Kidney (tissue), 14 donors: ENCODE data around the gene PRXL2A. TPM values are rescaled to one million over a fixed set of nuclear protein-coding genes. Genes with fewer than 3 reads are reported as not detected.
A peak's percentile ranks its signal among the peaks of the same experiment; 100 is the strongest.
"Not testable (repeated sequence)": the region's sequence is repeated elsewhere in the genome, so short reads cannot be mapped to it uniquely, and the experiment has no call there.

Experiments
- DNase-seq, 5 donors: peaks; one replicate each; pipeline ENCODE4 v3.0.0-alpha.2; 2013 to 2020
- FAIRE-seq: peaks from 2 replicates; lab custom pipeline; 2012; peaks lifted over from hg19 to GRCh38; lab: Jason Lieb, UNC
- H3K27ac ChIP-seq, 2 donors: one replicate each; pipeline ENCODE4 v1.7.0; 2013; ENCODE audit warnings: low read depth in 2 of 2, low read length in 2 of 2, inconsistent platforms in 1 of 2
- H3K27me3 ChIP-seq: one replicate; pipeline ENCODE4 v1.7.1; 2013; ENCODE audit warnings: low read length, inconsistent platforms; ENCODE audit not compliant: control insufficient read depth, insufficient read depth
- H3K36me3 ChIP-seq, 3 donors: one replicate each; pipeline versions ENCODE4 v1.7.0 to v1.7.1; 2013; ENCODE audit warnings: low read length in 3 of 3, control low read depth in 1 of 3, inconsistent platforms in 1 of 3; ENCODE audit not compliant: insufficient read depth in 3 of 3, control insufficient read depth in 2 of 3
- H3K4me1 ChIP-seq, 3 donors: one replicate each; pipeline versions ENCODE4 v1.7.0 to v1.7.1; 2013; ENCODE audit warnings: low read length in 3 of 3, inconsistent platforms in 1 of 3, low read depth in 1 of 3; ENCODE audit not compliant: control insufficient read depth in 2 of 3, insufficient read depth in 2 of 3
- H3K4me3 ChIP-seq, 3 donors: one replicate each; pipeline versions ENCODE4 v1.7.0 to v1.8.1; 2013; ENCODE audit warnings: low read length in 3 of 3, control low read depth in 1 of 3, inconsistent platforms in 1 of 3
- H3K9ac ChIP-seq, 3 donors: one replicate each; pipeline versions ENCODE4 v1.7.0 to v1.7.1; 2013; ENCODE audit warnings: low read length in 3 of 3, control low read depth in 1 of 3, inconsistent platforms in 1 of 3
- H3K9me3 ChIP-seq, 3 donors: one replicate each; pipeline versions ENCODE4 v1.7.0 to v1.7.1; 2013; ENCODE audit warnings: low read length in 3 of 3, control low read depth in 1 of 3, inconsistent platforms in 1 of 3; ENCODE audit not compliant: control insufficient read depth in 2 of 3, insufficient read depth in 1 of 3
- CTCF ChIP-seq: IDR thresholded peaks from 3 replicates; pipeline ENCODE4 v1.5.1; 2012; ENCODE audit warnings: mild to moderate bottlenecking, moderate library complexity, borderline replicate concordance; ENCODE audit not compliant: insufficient read depth; ENCODE audit errors: extremely low read depth
- intact Hi-C: fragments of 100-400 bp; cut with DNase I; formaldehyde crosslinking; loops from one replicate; pipeline ENCODE4 v1.11.1; 2022
- polyA plus RNA-seq: library from polyadenylated mRNA; stranded (reverse); fragments of 350-450 nt; fragmentation: Illumina TruSeq; extraction: RNeasy Lipid Tissue Mini Kit (QIAGEN cat#74804); gene quantifications from one replicate; pipeline ENCODE4 v1.2.3, GENCODE V29; 2014; ENCODE audit warnings: low read depth, low replicate concordance; ENCODE audit not compliant: insufficient read depth
- total RNA-seq: library from RNA; stranded (reverse); fragmentation: NEBNext Ultra II Directional; extraction: Animal tissue kit (Norgen Biotek cat#: 25700); gene quantifications from one replicate; pipeline ENCODE4 v1.2.1, GENCODE V29; 2021
- donor health status: control.
- donor health status: control.
- donor health status: control.
- donor health status: control.
- donor health status: control.
- donor health status: DM: yes; HTN: yes; CAD: no.
- donor health status: Normal renal cell carcinoma (clear cell type).

Gene PRXL2A
- total and polyA plus RNA-seq, 2 donors from 2014 or later = 69.4 to 101 TPM

- Histone ChIP-seq H3K36me3 (peaks cover 0 to 14% (median 2%) of the 10 kb centered on the region in 3 donors), H3K4me3 (no peak overlapping the region), H3K27me3 (no peaks in the 10 kb centered on the region), H3K4me1 (peaks cover 0 to 34% (median 29%) of the 10 kb centered on the region in 3 donors), H3K27ac (peak overlapping the region in 1 of 2 donors; percentile 30), H3K9ac (no peak overlapping the region), H3K9me3 (peaks cover 0 to 4% (median 0%) of the 10 kb centered on the region in 3 donors)
- DNase-seq (no peak), FAIRE-seq (no peak)
- TF ChIP-seq CTCF = no peak
- intact Hi-C loops = no loop called here
Measured at GRCh38 chr10:80474597-80474910, 66.2 kb downstream of the PRXL2A start.

GRCh38 chr10:80474941-80475340 is 66.6 kb downstream of the PRXL2A start:
- Histone ChIP-seq H3K36me3 (peaks cover 0 to 14% (median 2%) of the 10 kb centered on the region in 3 donors), H3K4me1 (peaks cover 0 to 34% (median 29%) of the 10 kb centered on the region in 3 donors), H3K9me3 (peaks cover 0 to 4% (median 0%) of the 10 kb centered on the region in 3 donors), H3K27ac (peak overlapping the region in 1 of 2 donors; percentile 7), H3K27me3 (no peaks in the 10 kb centered on the region), H3K9ac (no peak overlapping the region), H3K4me3 (no peak overlapping the region)
- TF ChIP-seq CTCF = no peak
- intact Hi-C loops = no loop called here
- no peak for FAIRE-seq
- DNase-seq = peak in 1 of 5 donors; percentile 35

GRCh38 chr10:80475641-80476040 is 67.3 kb downstream of the PRXL2A start:
- peaks cover 0 to 34% (median 29%) of the 10 kb centered on the region in 3 donors for H3K4me1 ChIP-seq
- H3K36me3 ChIP-seq = peaks cover 0 to 14% (median 0%) of the 10 kb centered on the region in 3 donors
- H3K9me3 ChIP-seq, H3K9ac ChIP-seq, FAIRE-seq, intact Hi-C loops, H3K27ac ChIP-seq, H3K27me3 ChIP-seq, H3K4me3 ChIP-seq: not testable (repeated sequence)
- peak in 1 of 5 donors; percentile 19 for DNase-seq

GRCh38 chr10:80476685-80477084 is 68.3 kb downstream of the PRXL2A start:
- no peak for TF ChIP-seq CTCF
- Histone ChIP-seq H3K4me3 (no peak overlapping the region), H3K9ac (no peak overlapping the region), H3K27me3 (no peaks in the 10 kb centered on the region), H3K9me3 (peaks cover 0 to 4% (median 0%) of the 10 kb centered on the region in 3 donors), H3K27ac (no peak overlapping the region), H3K36me3 (peaks cover 0 to 9% (median 0%) of the 10 kb centered on the region in 3 donors), H3K4me1 (peaks cover 0 to 25% (median 23%) of the 10 kb centered on the region in 3 donors)
- intact Hi-C loops = no loop called here
- FAIRE-seq = no peak
- DNase-seq = peak in 1 of 5 donors; percentile 9
